Sigmoid colon (tissue), 7 donors: ENCODE measurements around the gene B3GALT6. TPM values are rescaled to one million over a fixed set of nuclear protein-coding genes. Genes with fewer than 3 reads are reported as not detected.

Source experiments
- DNase-seq: peaks from one replicate; pipeline ENCODE4 v3.0.0-alpha.2; 2019
- H3K27ac ChIP-seq, 4 donors: fragments of 200-600 bp; sonication (generic); one replicate each; pipeline ENCODE4 v1.5.1; 2016 to 2019; ENCODE audit warnings: mild to moderate bottlenecking in 1 of 4
- H3K27me3 ChIP-seq, 3 donors: fragments of 200-600 bp; sonication (generic); one replicate each; pipeline ENCODE4 v1.5.1; 2019; ENCODE audit warnings: mild to moderate bottlenecking in 1 of 3
- H3K36me3 ChIP-seq, 4 donors: fragments of 200-600 bp; sonication (generic); one replicate each; pipeline ENCODE4 v1.5.1; 2016 to 2019
- H3K4me1 ChIP-seq, 4 donors: fragments of 200-600 bp; sonication (generic); one replicate each; pipeline ENCODE4 v1.5.1; 2017 to 2019
- H3K4me3 ChIP-seq, 4 donors: fragments of 200-600 bp; sonication (generic); one replicate each; pipeline ENCODE4 v1.5.1; 2017 to 2019; ENCODE audit warnings: mild to moderate bottlenecking in 2 of 4, moderate library complexity in 1 of 4
- H3K9me3 ChIP-seq, 4 donors: fragments of 200-600 bp in 3 of 4; sonication (generic) in 3 of 4; one replicate each; pipeline versions ENCODE4 v1.5.1 to v1.6.1; 2013 to 2019
- CTCF ChIP-seq, 4 experiments: fragments of 450-650 bp in 3 of 4; fragments of 200-600 bp in 1 of 4; IDR thresholded peaks; one replicate each; pipeline ENCODE4 v1.5.1; 2016 to 2019; ENCODE audit warnings: antibody characterized with exemption in 4 of 4, mild to moderate bottlenecking in 3 of 4, moderate library complexity in 2 of 4
- EP300 ChIP-seq, 4 donors: sonication (generic); formaldehyde crosslinking; IDR thresholded peaks; one replicate each; pipeline ENCODE4 v1.6.1; 2017; ENCODE audit warnings: antibody characterized with exemption in 4 of 4
- POLR2A ChIP-seq, 2 donors: fragments of 450-650 bp; IDR thresholded peaks; one replicate each; pipeline ENCODE4 v1.6.1; 2016; ENCODE audit warnings: antibody characterized with exemption in 2 of 2, mild to moderate bottlenecking in 2 of 2, moderate library complexity in 2 of 2
- POLR2AphosphoS5 ChIP-seq, 4 donors: sonication (generic); formaldehyde crosslinking; IDR thresholded peaks; one replicate each; pipeline ENCODE4 v1.6.1; 2017; ENCODE audit warnings: antibody characterized with exemption in 4 of 4
- WGBS, 2 donors: extraction: QIAGEN DNeasy Blood & Tissue Kit; methylation state at CpG; one replicate each; pipeline ENCODE4 v1.1.7; 2013; 5-methylcytosine and 5-hydroxymethylcytosine counted together
- intact Hi-C: fragments of 100-400 bp; cut with DNase I; formaldehyde crosslinking; loops from one replicate; pipeline ENCODE4 v1.15.1; 2023
- polyA plus RNA-seq, 3 donors: library from polyadenylated mRNA; stranded (reverse); fragments of 200-250 nt; gene quantifications; one replicate each; pipeline ENCODE4 v1.2.3, GENCODE V29; 2013
- total RNA-seq, 4 donors: library from RNA; depleted of rRNA; stranded (reverse); fragments of >200 nt; gene quantifications; one replicate each; pipeline ENCODE4 v1.1.0, GENCODE V29; 2016
- donor health status: healthy with polysubstance abuse.
- donor health status: Bipolar disorder and iron deficiency.
- donor health status: healthy.

B3GALT6 gene
- total and polyA plus RNA-seq, 7 donors, result 1.8 to 12.5 (median 9.1) TPM

- intact Hi-C loops, result no loop called here
- H3K27me3 ChIP-seq, result no peaks in the 10 kb centered on the region
- H3K4me3 ChIP-seq, result no peak overlapping the region
- peaks cover 48 to 98% (median 63%) of the 10 kb centered on the region in 4 donors for H3K36me3 ChIP-seq
- WGBS, 2 donors, result 64 to 83% methylated on average over 30 of the region's 30 CpGs
- H3K27ac ChIP-seq, result no peak overlapping the region
- no peaks in the 10 kb centered on the region for H3K9me3 ChIP-seq
- no peak for DNase-seq
- TF ChIP-seq POLR2A (IDR thresholded peaks at IDR 0.05) (no peak), POLR2AphosphoS5 (IDR thresholded peaks at IDR 0.05) (no peak), CTCF (IDR thresholded peaks at IDR 0.05) (no peak), EP300 (IDR thresholded peaks at IDR 0.05) (no peak)
- H3K4me1 ChIP-seq, result no peaks in the 10 kb centered on the region
Measured at GRCh38 chr1:1221887-1222574, 10.0 kb upstream of the B3GALT6 start.

GRCh38 chr1:1222575-1223225, 9.3 kb upstream of the B3GALT6 start:
- no peaks in the 10 kb centered on the region for H3K4me1 ChIP-seq
- 89 to 92% methylated on average over 44 of the region's 44 CpGs for WGBS, 2 donors
- intact Hi-C loops, result no loop called here
- no peaks in the 10 kb centered on the region for H3K9me3 ChIP-seq
- TF ChIP-seq POLR2A (IDR thresholded peaks at IDR 0.05), result no peak
- no peak for TF ChIP-seq EP300 (IDR thresholded peaks at IDR 0.05)
- no peak for TF ChIP-seq POLR2AphosphoS5 (IDR thresholded peaks at IDR 0.05)
- no peak for TF ChIP-seq CTCF (IDR thresholded peaks at IDR 0.05)
- H3K27ac ChIP-seq, result no peak overlapping the region
- no peaks in the 10 kb centered on the region for H3K27me3 ChIP-seq
- H3K36me3 ChIP-seq, result peaks cover 48 to 98% (median 63%) of the 10 kb centered on the region in 4 donors
- DNase-seq, result no peak
- no peak overlapping the region for H3K4me3 ChIP-seq

- WGBS, 2 donors, result 96% methylated on average over 15 of the region's 15 CpGs
- Histone ChIP-seq H3K36me3 (peaks cover 48 to 98% (median 63%) of the 10 kb centered on the region in 4 donors), H3K4me1 (peaks cover 0 to 6% (median 0%) of the 10 kb centered on the region in 4 donors), H3K27me3 (no peaks in the 10 kb centered on the region), H3K4me3 (no peak overlapping the region), H3K9me3 (no peaks in the 10 kb centered on the region), H3K27ac (no peak overlapping the region)
- TF ChIP-seq CTCF (IDR thresholded peaks at IDR 0.05), result no peak
- no peak for TF ChIP-seq POLR2A (IDR thresholded peaks at IDR 0.05)
- TF ChIP-seq POLR2AphosphoS5 (IDR thresholded peaks at IDR 0.05), result no peak
- no peak for TF ChIP-seq EP300 (IDR thresholded peaks at IDR 0.05)
- no peak for DNase-seq
- intact Hi-C loops, result no loop called here
Measured at GRCh38 chr1:1223321-1223720, 8.7 kb upstream of the B3GALT6 start.

GRCh38 chr1:1223891-1224290, 8.1 kb upstream of the B3GALT6 start:
- H3K36me3 ChIP-seq, result peaks cover 48 to 98% (median 63%) of the 10 kb centered on the region in 4 donors
- H3K4me3 ChIP-seq, result no peak overlapping the region
- no peak for DNase-seq
- intact Hi-C loops, result no loop called here
- H3K27me3 ChIP-seq, result no peaks in the 10 kb centered on the region
- TF ChIP-seq POLR2A (IDR thresholded peaks at IDR 0.05), result no peak
- TF ChIP-seq POLR2AphosphoS5 (IDR thresholded peaks at IDR 0.05), result no peak
- TF ChIP-seq EP300 (IDR thresholded peaks at IDR 0.05), result no peak
- no peak for TF ChIP-seq CTCF (IDR thresholded peaks at IDR 0.05)
- 93 to 94% methylated on average over 21 of the region's 21 CpGs for WGBS, 2 donors
- H3K9me3 ChIP-seq, result no peaks in the 10 kb centered on the region
- H3K27ac ChIP-seq, result no peak overlapping the region
- H3K4me1 ChIP-seq, result peaks cover 0 to 12% (median 0%) of the 10 kb centered on the region in 4 donors
